Stimulated activated CD4-positive, alpha-beta T cell treated with anti-CD3 and anti-CD28 coated beads, TNF-alpha, amount 100 ng/mL, for 48 hours (primary cell): Measurements from ENCODE around the gene HUNK.

Experiments used
- DNase-seq, 3 donors: peaks; one replicate each; pipeline ENCODE4 v3.0.0-alpha.2; 2020; ENCODE audit warnings: low read depth in 3 of 3

The HUNK gene

DNA sequence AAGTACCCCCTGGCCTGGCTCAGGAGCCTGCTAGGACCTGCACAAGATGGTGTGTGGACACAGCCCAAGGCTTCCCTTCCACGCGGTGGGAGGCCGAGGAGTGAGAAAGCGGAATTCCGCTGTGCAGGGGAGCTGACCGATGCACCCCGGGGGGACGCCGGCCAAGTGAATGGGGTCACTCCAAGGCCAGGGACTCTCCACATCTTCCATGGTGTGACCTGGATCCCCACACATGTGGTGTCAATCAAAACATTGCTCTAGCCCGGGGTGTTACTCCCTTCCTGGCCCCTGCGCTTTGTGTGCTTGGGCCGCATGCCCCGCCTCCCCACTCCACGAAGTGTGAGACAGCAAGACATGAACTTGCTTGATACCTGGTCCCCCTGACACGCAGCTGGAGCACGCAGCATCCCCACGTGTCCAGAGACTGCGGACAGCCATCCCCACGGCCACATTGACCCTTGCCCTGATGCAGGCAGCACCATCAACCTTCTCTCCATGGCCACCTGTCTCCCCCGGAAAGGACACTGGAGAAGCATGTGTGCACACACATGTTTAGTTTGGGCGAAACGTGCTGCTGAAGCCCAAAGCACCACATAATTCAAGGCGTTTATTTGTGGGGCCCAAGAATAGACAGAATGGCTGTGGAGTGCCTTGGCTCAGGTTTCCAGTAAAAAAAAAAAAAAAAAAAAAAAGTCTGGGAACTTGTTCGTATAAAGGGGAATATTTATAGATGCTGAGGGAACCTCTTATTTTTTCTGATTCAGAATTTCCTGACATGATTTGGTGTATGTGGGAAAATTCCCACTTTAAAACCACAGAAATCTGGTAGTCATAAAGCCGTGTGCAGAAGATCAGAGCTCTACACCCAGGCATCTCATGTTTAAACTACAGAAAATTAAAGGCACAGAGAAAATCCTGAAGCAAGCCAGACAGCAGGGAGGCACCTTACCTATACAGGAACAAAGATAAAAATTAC is 171.7 kb downstream of the HUNK start:
- DNase-seq = no peak

DNA sequence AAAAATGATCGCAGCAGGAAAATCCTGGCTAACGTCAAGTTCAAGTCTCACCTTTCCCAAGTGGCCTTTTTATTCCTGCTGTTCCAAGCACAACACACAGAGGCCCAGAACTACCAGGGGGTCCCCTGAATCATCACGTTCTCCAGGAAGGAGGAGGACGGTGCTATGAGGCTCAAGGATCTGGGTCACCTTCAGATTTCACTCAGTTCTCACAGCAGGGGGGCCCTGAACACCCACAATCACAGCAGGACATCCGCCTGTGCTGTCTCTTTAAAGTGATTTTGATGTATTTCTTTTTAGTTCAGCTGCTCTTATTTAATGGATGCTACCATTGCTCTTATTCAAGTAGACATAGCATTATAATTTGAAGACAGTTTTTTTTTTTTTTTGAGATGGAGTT is 173.4 kb downstream of the HUNK start:
- DNase-seq = no peak

DNA sequence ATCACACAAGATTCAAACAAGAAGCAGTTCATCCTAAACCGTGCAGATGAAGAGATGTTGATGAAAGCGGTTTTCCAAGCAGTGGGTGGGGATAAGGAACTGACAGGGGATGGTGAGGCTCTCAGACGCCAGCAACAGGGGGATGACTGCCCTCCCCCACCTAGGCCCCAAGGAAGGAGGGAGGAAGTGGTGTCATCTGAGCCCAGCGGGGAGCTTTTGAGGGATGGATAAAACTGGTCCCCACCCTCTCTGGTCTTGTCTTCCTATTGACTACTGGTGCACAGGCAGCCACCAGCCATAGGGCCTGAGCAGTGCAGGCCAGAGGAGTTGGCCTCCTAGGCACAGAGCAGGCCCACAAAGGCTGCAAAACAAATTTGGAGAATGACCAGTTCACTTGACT is 175.5 kb downstream of the HUNK start:
- no peak for DNase-seq
